MV-4-11 (cell line): ENCODE data around the gene EPO.
A peak's percentile ranks its signal among the peaks of the same experiment; 100 is the strongest.
"Not testable (repeated sequence)": the region's sequence is repeated elsewhere in the genome, so short reads cannot be mapped to it uniquely, and the experiment has no call there.

Experiments
- DNase-seq: peaks from one replicate; lab custom pipeline; 2025; lab: John Stamatoyannopoulos, UW

The EPO gene

GRCh38 chr7:100739934-100740333, 19.7 kb downstream of the EPO start:
- DNase-seq: no peak

GRCh38 chr7:100744605-100745004, 24.3 kb downstream of the EPO start:
- no peak for DNase-seq

- peak; percentile 58 for DNase-seq
These were observed 24.9 kb downstream of the EPO start for GRCh38 chr7:100745184-100745583.

GRCh38 chr7:100752994-100753393, 32.7 kb downstream of the EPO start:
- no peak for DNase-seq

GRCh38 chr7:100753750-100754149, 33.5 kb downstream of the EPO start:
- no peak for DNase-seq

- DNase-seq: no peak
These were observed 39.3 kb downstream of the EPO start for GRCh38 chr7:100759357-100760171.

GRCh38 chr7:100762841-100763240, 42.6 kb downstream of the EPO start:
- not testable (repeated sequence) for DNase-seq

GRCh38 chr7:100763556-100764140, 43.4 kb downstream of the EPO start:
- DNase-seq: no peak

- DNase-seq: peak; percentile 2
These were observed 44.6 kb downstream of the EPO start for GRCh38 chr7:100764841-100765240.

GRCh38 chr7:100765250-100765649, 45.0 kb downstream of the EPO start:
- no peak for DNase-seq

- no peak for DNase-seq
These were observed 48.5 kb downstream of the EPO start for GRCh38 chr7:100768784-100769183.
